ENCODE data around the gene AOPEP. TPM values are rescaled to one million over a fixed set of nuclear protein-coding genes. Genes with fewer than 3 reads are reported as not detected.

The AOPEP gene
- polyA plus RNA-seq, 1 experiment, result 40.0 TPM

GRCh38 chr9:94977416-94977815, 250.9 kb downstream of the AOPEP start:
- ChIA-PET CTCF (no interaction called here), POLR2A (no interaction called here)
- no peak for TF ChIP-seq CTCF (IDR thresholded peaks at IDR 0.05; ENCODE audit: low read depth, low read length)
- no peaks in the 10 kb centered on the region for H3K27me3 ChIP-seq (ENCODE audit: control insufficient read depth, insufficient read depth, low read length)
- no peak overlapping the region for H3K4me3 ChIP-seq (ENCODE audit: low read depth, low read length)
- no peaks in the 10 kb centered on the region; the same call in 1 of the 2 replicates for H3K9me3 ChIP-seq (ENCODE audit: control insufficient read depth, insufficient read depth, low read length)
- no peak for DNase-seq (ENCODE audit: low read depth, low spot score)
- H3K27ac ChIP-seq (ENCODE audit: low read depth, low read length), result no peak overlapping the region

- no peaks in the 10 kb centered on the region; the same call in 1 of the 2 replicates for H3K9me3 ChIP-seq (ENCODE audit: control insufficient read depth, insufficient read depth, low read length)
- DNase-seq (ENCODE audit: low read depth, low spot score), result no peak
- H3K27me3 ChIP-seq (ENCODE audit: control insufficient read depth, insufficient read depth, low read length), result no peaks in the 10 kb centered on the region
- no peak overlapping the region for H3K4me3 ChIP-seq (ENCODE audit: low read depth, low read length)
- POLR2A ChIA-PET, result interaction anchor here (1.1 kb wide), 1 partner anchor 58 kb away, joined by 3 read pairs; no protein-coding TSS in a partner anchor
- CTCF ChIA-PET, result interaction anchor here (0.8 kb wide), 1 partner anchor 152 kb away, joined by 4 read pairs; no protein-coding TSS in a partner anchor
- no peak for TF ChIP-seq CTCF (IDR thresholded peaks at IDR 0.05; ENCODE audit: low read depth, low read length)
- H3K27ac ChIP-seq (ENCODE audit: low read depth, low read length), result no peak overlapping the region
Measured at GRCh38 chr9:94979904-94980507, 253.5 kb downstream of the AOPEP start.

- CTCF ChIA-PET, result no interaction called here
- no peak for TF ChIP-seq CTCF (IDR thresholded peaks at IDR 0.05; ENCODE audit: low read depth, low read length)
- Histone ChIP-seq H3K9me3 (ENCODE audit: control insufficient read depth, insufficient read depth, low read length) (no peaks in the 10 kb centered on the region; the same call in 1 of the 2 replicates), H3K4me3 (ENCODE audit: low read depth, low read length) (no peak overlapping the region), H3K27me3 (ENCODE audit: control insufficient read depth, insufficient read depth, low read length) (no peaks in the 10 kb centered on the region), H3K27ac (ENCODE audit: low read depth, low read length) (peak overlapping the region; percentile 21)
- POLR2A ChIA-PET, result no interaction called here
- DNase-seq (ENCODE audit: low read depth, low spot score), result no peak
Measured at GRCh38 chr9:94980947-94981722, 254.6 kb downstream of the AOPEP start.

- H3K4me3 ChIP-seq (ENCODE audit: low read depth, low read length), result no peak overlapping the region
- ChIA-PET POLR2A (no interaction called here), CTCF (no interaction called here)
Measured at GRCh38 chr9:94981723-94982090, 255.2 kb downstream of the AOPEP start.

More at GRCh38 chr9:94981723-94982090, 255.2 kb downstream of the AOPEP start:
- peak overlapping the region; percentile 21 for H3K27ac ChIP-seq (ENCODE audit: low read depth, low read length)
- no peak for DNase-seq (ENCODE audit: low read depth, low spot score)
- no peak for TF ChIP-seq CTCF (IDR thresholded peaks at IDR 0.05; ENCODE audit: low read depth, low read length)
- H3K9me3 ChIP-seq (ENCODE audit: control insufficient read depth, insufficient read depth, low read length), result no peaks in the 10 kb centered on the region; the same call in 1 of the 2 replicates
- H3K27me3 ChIP-seq (ENCODE audit: control insufficient read depth, insufficient read depth, low read length), result no peaks in the 10 kb centered on the region
